NCI-H146 (cell line): ENCODE measurements around the gene LTO1.

ENCODE experiments used
- DNase-seq: peaks from one replicate; lab custom pipeline; 2025; lab: John Stamatoyannopoulos, UW

The LTO1 gene

GRCh38 chr11:69677749-69678148 lies 2.6 kb upstream of the LTO1 start:
- no peak for DNase-seq

- peak; percentile 45 for DNase-seq
Measured at GRCh38 chr11:69674267-69674885, 777 bp downstream of the LTO1 start.

GRCh38 chr11:69671734-69672465 lies 3.3 kb downstream of the LTO1 start:
- no peak for DNase-seq

GRCh38 chr11:69670158-69670845 lies 4.9 kb downstream of the LTO1 start:
- peak; percentile 66 for DNase-seq

GRCh38 chr11:69669486-69669885 lies 5.7 kb downstream of the LTO1 start:
- no peak for DNase-seq

- peak; percentile 34 for DNase-seq
Measured at GRCh38 chr11:69667619-69668604, 7.2 kb downstream of the LTO1 start.

GRCh38 chr11:69666752-69667536 lies 8.2 kb downstream of the LTO1 start:
- DNase-seq, result no peak

- no peak for DNase-seq
Measured at GRCh38 chr11:69666261-69666660, 8.9 kb downstream of the LTO1 start.

GRCh38 chr11:69665669-69666068 lies 9.5 kb downstream of the LTO1 start:
- DNase-seq, result no peak

GRCh38 chr11:69664901-69665300 lies 10.3 kb downstream of the LTO1 start:
- DNase-seq, result no peak

- no peak for DNase-seq
Measured at GRCh38 chr11:69664103-69664775, 10.9 kb downstream of the LTO1 start.

GRCh38 chr11:69663326-69663725 lies 11.8 kb downstream of the LTO1 start:
- no peak for DNase-seq

GRCh38 chr11:69662806-69663205 lies 12.3 kb downstream of the LTO1 start:
- no peak for DNase-seq

- DNase-seq, result no peak
Measured at GRCh38 chr11:69662021-69662698, 13.0 kb downstream of the LTO1 start.

- no peak for DNase-seq
Measured at GRCh38 chr11:69661413-69661715, 13.8 kb downstream of the LTO1 start.

GRCh38 chr11:69660001-69660500 lies 15.1 kb downstream of the LTO1 start:
- no peak for DNase-seq

- no peak for DNase-seq
Measured at GRCh38 chr11:69659591-69659990, 15.6 kb downstream of the LTO1 start.

GRCh38 chr11:69658626-69659450 lies 16.3 kb downstream of the LTO1 start:
- no peak for DNase-seq
